ENCODE results near the gene DNAAF5.

DNAAF5 gene

GRCh38 chr7:834277-834676, 107.8 kb downstream of the DNAAF5 start:
- no peak for DNase-seq (ENCODE audit: low read depth)

GRCh38 chr7:835021-835420, 108.5 kb downstream of the DNAAF5 start:
- no peak for DNase-seq (ENCODE audit: low read depth)

- no peak for DNase-seq (ENCODE audit: low read depth)
Observed at GRCh38 chr7:835485-836401, 109.2 kb downstream of the DNAAF5 start.
